ENCODE results near the gene PLLP. TPM values are rescaled to one million over a fixed set of nuclear protein-coding genes. Genes with fewer than 3 reads are reported as not detected.
A peak's percentile ranks its signal among the peaks of the same experiment; 100 is the strongest.

PLLP gene
- total and polyA plus RNA-seq, 10 donors: 4.7 to 53.1 (median 17.2) TPM

- TF ChIP-seq POLR2AphosphoS5 (IDR thresholded peaks at IDR 0.05) (no peak), POLR2A (IDR thresholded peaks at IDR 0.05) (no peak), CTCF (IDR thresholded peaks at IDR 0.05 in 8 of 11, conservative IDR thresholded peaks at IDR 0.05 in 3 of 11) (no peak)
- H3K4me1 ChIP-seq: peaks cover 13 to 44% (median 30%) of the 10 kb centered on the region in 6 donors
- intact Hi-C loops (cut with DNase I; ENCODE audit: low total_unique reads): no loop called here
These were observed 14.7 kb upstream of the PLLP start for GRCh38 chr16:57299009-57299718.

GRCh38 chr16:57297856-57298255 is 13.4 kb upstream of the PLLP start:
- Histone ChIP-seq H3K4me3 (peak overlapping the region in 1 of 8 donors; percentile 30), H3K4me1 (peaks cover 13 to 39% (median 25%) of the 10 kb centered on the region in 6 donors), H3K9me3 (no peaks in the 10 kb centered on the region), H3K27me3 (replicated peaks in 1 of 7) (peaks cover 0 to 6% (median 0%) of the 10 kb centered on the region in 7 donors), H3K27ac (peak overlapping the region in 6 of 8 donors; percentile 30 to 90 (median 74)), H3K36me3 (no peaks in the 10 kb centered on the region)
- peak; percentile 74 for DNase-seq
- intact Hi-C loops (cut with DNase I; ENCODE audit: low total_unique reads): no loop called here
- TF ChIP-seq POLR2AphosphoS5 (IDR thresholded peaks at IDR 0.05): no peak
- TF ChIP-seq CTCF (IDR thresholded peaks at IDR 0.05 in 8 of 11, conservative IDR thresholded peaks at IDR 0.05 in 3 of 11): no peak
- no peak for TF ChIP-seq POLR2A (IDR thresholded peaks at IDR 0.05)
- 38 to 49% (median 44%) methylated on average over 13 of the region's 13 CpGs for WGBS, 5 donors

More at GRCh38 chr16:57299009-57299718, 14.7 kb upstream of the PLLP start:
- Histone ChIP-seq H3K9me3 (no peaks in the 10 kb centered on the region), H3K4me3 (peak overlapping the region; percentile 25 to 66 (median 46)), H3K27me3 (replicated peaks in 1 of 7) (peaks cover 0 to 6% (median 0%) of the 10 kb centered on the region in 7 donors), H3K27ac (peak overlapping the region; percentile 89 to 95 (median 90)), H3K36me3 (no peaks in the 10 kb centered on the region)
- peak; percentile 63 for DNase-seq
- WGBS, 5 donors: 21 to 27% (median 22%) methylated on average over 14 of the region's 14 CpGs

- TF ChIP-seq POLR2AphosphoS5 (IDR thresholded peaks at IDR 0.05) (no peak), POLR2A (IDR thresholded peaks at IDR 0.05) (no peak), CTCF (IDR thresholded peaks at IDR 0.05 in 8 of 11, conservative IDR thresholded peaks at IDR 0.05 in 3 of 11) (no peak)
- Histone ChIP-seq H3K4me3 (no peak overlapping the region), H3K9me3 (no peaks in the 10 kb centered on the region), H3K27me3 (replicated peaks in 1 of 7) (peaks cover 0 to 15% (median 6%) of the 10 kb centered on the region in 7 donors), H3K4me1 (peaks cover 0 to 8% (median 5%) of the 10 kb centered on the region in 6 donors), H3K36me3 (no peaks in the 10 kb centered on the region), H3K27ac (no peak overlapping the region)
- 68 to 90% (median 78%) methylated on average over 13 to 14 of the region's 14 CpGs for WGBS, 5 donors
- no peak for DNase-seq
- intact Hi-C loops (cut with DNase I; ENCODE audit: low total_unique reads): no loop called here
These were observed 5.2 kb upstream of the PLLP start for GRCh38 chr16:57289391-57290257.

Data from spleen (tissue), 11 donors.